Loucy (cell line): ENCODE results near the gene TMEM126A.

ENCODE experiments used
- EZH2phosphoT487 ChIP-seq: fragments of 200-600 bp; IDR thresholded peaks from 2 replicates; pipeline ENCODE4 v1.6.1; 2018; ENCODE audit warnings: antibody characterized with exemption, mild to moderate bottlenecking, moderate library complexity, borderline replicate concordance
- TF ChIP-seq, protein P1 (sequence below): fragments of 200-600 bp; sonication (generic); conservative IDR thresholded peaks from 2 replicates; pipeline ENCODE4 v1.5.1; 2014; ENCODE audit warnings: mild to moderate bottlenecking, antibody characterized with exemption, low read length

DNA sequence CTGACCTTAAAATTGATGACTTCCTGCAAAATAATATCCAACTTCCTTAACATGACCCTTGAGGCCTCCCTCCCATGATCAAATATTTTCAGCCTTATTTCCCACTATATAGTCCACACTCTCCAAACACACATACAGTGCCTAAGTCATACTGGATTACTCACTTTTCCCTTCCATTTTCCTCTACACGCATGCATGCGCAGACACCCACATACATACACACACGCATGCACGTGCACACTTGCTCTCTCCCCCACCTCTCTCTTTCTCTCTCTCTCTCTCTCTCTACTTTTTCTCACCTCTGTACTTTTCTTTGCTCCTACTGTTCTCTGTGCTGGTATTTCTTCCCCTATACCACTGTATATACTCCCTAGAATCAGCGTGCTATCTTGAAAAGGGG, 48.7 kb upstream of the TMEM126A start:
- TF ChIP-seq, protein P1, sequence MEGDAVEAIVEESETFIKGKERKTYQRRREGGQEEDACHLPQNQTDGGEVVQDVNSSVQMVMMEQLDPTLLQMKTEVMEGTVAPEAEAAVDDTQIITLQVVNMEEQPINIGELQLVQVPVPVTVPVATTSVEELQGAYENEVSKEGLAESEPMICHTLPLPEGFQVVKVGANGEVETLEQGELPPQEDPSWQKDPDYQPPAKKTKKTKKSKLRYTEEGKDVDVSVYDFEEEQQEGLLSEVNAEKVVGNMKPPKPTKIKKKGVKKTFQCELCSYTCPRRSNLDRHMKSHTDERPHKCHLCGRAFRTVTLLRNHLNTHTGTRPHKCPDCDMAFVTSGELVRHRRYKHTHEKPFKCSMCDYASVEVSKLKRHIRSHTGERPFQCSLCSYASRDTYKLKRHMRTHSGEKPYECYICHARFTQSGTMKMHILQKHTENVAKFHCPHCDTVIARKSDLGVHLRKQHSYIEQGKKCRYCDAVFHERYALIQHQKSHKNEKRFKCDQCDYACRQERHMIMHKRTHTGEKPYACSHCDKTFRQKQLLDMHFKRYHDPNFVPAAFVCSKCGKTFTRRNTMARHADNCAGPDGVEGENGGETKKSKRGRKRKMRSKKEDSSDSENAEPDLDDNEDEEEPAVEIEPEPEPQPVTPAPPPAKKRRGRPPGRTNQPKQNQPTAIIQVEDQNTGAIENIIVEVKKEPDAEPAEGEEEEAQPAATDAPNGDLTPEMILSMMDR, result no peak
- no peak for TF ChIP-seq EZH2phosphoT487
